Ovary (tissue), 9 donors: ENCODE measurements around the gene DROSHA. TPM values are rescaled to one million over a fixed set of nuclear protein-coding genes. Genes with fewer than 3 reads are reported as not detected.
"Not testable (repeated sequence)": the region's sequence is repeated elsewhere in the genome, so short reads cannot be mapped to it uniquely, and the experiment has no call there.

Experiments
- DNase-seq, 5 donors: peaks; one replicate each; pipeline ENCODE4 v3.0.0-alpha.2; 2019 to 2020
- H3K27ac ChIP-seq, 2 donors: fragments of 200-600 bp; one replicate each; pipeline versions ENCODE4 v1.5.1 to v1.8.0; 2019 to 2022
- H3K27me3 ChIP-seq: fragments of 200-600 bp; one replicate; pipeline ENCODE4 v1.8.0; 2022
- H3K36me3 ChIP-seq: fragments of 200-600 bp; sonication (generic); one replicate; pipeline ENCODE4 v1.5.1; 2019
- H3K4me1 ChIP-seq: one replicate; pipeline ENCODE4 v1.8.1; 2013; ENCODE audit warnings: mild to moderate bottlenecking, moderate library complexity; ENCODE audit not compliant: insufficient read depth
- H3K4me3 ChIP-seq: fragments of 200-600 bp; sonication (generic); one replicate; pipeline ENCODE4 v1.5.1; 2017
- H3K9me3 ChIP-seq, 2 donors: fragments of 200-600 bp in 1 of 2; sonication (generic) in 1 of 2; one replicate each; pipeline versions ENCODE4 v1.5.1 to v1.8.1; 2013 to 2019; ENCODE audit warnings: mild to moderate bottlenecking in 1 of 2, moderate library complexity in 1 of 2
- CTCF ChIP-seq, 3 donors: fragments of 450-650 bp in 2 of 3; fragments of 200-600 bp in 1 of 3; IDR thresholded peaks; one replicate each; pipeline versions ENCODE4 v1.5.1 to v1.8.0; 2016 to 2022; ENCODE audit warnings: antibody characterized with exemption in 3 of 3, mild to moderate bottlenecking in 1 of 3
- EP300 ChIP-seq: sonication (generic); formaldehyde crosslinking; IDR thresholded peaks from one replicate; pipeline ENCODE4 v1.6.1; 2017; ENCODE audit warnings: antibody characterized with exemption
- POLR2A ChIP-seq: fragments of 450-650 bp; IDR thresholded peaks from one replicate; pipeline ENCODE4 v1.6.1; 2017; ENCODE audit warnings: antibody characterized with exemption, mild to moderate bottlenecking, moderate library complexity
- WGBS, 3 donors: extraction: QIAGEN DNeasy Blood & Tissue Kit in 1 of 3; methylation state at CpG; one replicate each; pipeline versions ENCODE4 v1.1.5 to v1.1.7; 2013 to 2017; 5-methylcytosine and 5-hydroxymethylcytosine counted together
- intact Hi-C, 4 donors: fragments of 100-400 bp; cut with DNase I; formaldehyde crosslinking; loops; one replicate each; pipeline versions ENCODE4 v1.11.0 to v1.15.1; 2022 to 2023
- polyA plus RNA-seq, 2 donors: library from polyadenylated mRNA; stranded (reverse); fragments of 200-250 nt in 1 of 2; fragments of 350-450 nt in 1 of 2; fragmentation: Illumina TruSeq in 1 of 2; extraction: RNeasy Lipid Tissue Mini Kit (QIAGEN cat#74804) in 1 of 2; gene quantifications; one replicate each; pipeline ENCODE4 v1.2.3, GENCODE V29; 2013 to 2014
- total RNA-seq, 7 donors: library from RNA; depleted of rRNA in 2 of 7; stranded (reverse); fragments of >200 nt in 2 of 7; fragmentation: NEBNext Ultra II Directional in 3 of 7; extraction: Animal tissue kit (Norgen Biotek cat#: 25700) in 3 of 7; gene quantifications; one replicate each; pipeline versions ENCODE4 v1.1.0 to v1.2.4, GENCODE V29; 2016 to 2023
- donor health status: DM: no; HTN: no; CAD: no; lungs with moderate emphysema.
- donor health status: DM: no; HTN: no; CAD: no.
- donor health status: Bipolar disorder and iron deficiency.
- donor health status: DM: yes; HTN: yes; CAD: no.
- donor health status: DM: no; HTN: no; CAD: no.
- donor health status: DM: yes; HTN: yes; CAD: no.

The DROSHA gene
- total and polyA plus RNA-seq, 9 donors: 30.5 to 75.7 (median 50.3) TPM

GRCh38 chr5:31404325-31404724 lies 127.6 kb downstream of the DROSHA start:
- Histone ChIP-seq H3K36me3 (no peaks in the 10 kb centered on the region), H3K4me3 (no peak overlapping the region), H3K9me3 (no peaks in the 10 kb centered on the region), H3K4me1 (no peaks in the 10 kb centered on the region), H3K27me3 (no peaks in the 10 kb centered on the region), H3K27ac (no peak overlapping the region)
- no peak for DNase-seq
- TF ChIP-seq EP300 (no peak), CTCF (IDR thresholded peaks at IDR 0.05) (no peak), POLR2A (no peak)
- WGBS, 3 donors: 44 to 81% (median 59%) methylated on average over 3 of the region's 3 CpGs
- intact Hi-C loops: no loop called here

GRCh38 chr5:31401691-31402090 lies 130.2 kb downstream of the DROSHA start:
- DNase-seq: no peak
- H3K27me3 ChIP-seq: no peaks in the 10 kb centered on the region
- H3K9me3 ChIP-seq: no peaks in the 10 kb centered on the region
- WGBS, 3 donors: 72 to 87% (median 82%) methylated on average over 3 of the region's 3 CpGs
- H3K27ac ChIP-seq: no peak overlapping the region
- H3K4me3 ChIP-seq: no peak overlapping the region
- intact Hi-C loops: no loop called here
- H3K36me3 ChIP-seq: no peaks in the 10 kb centered on the region
- no peaks in the 10 kb centered on the region for H3K4me1 ChIP-seq
- TF ChIP-seq EP300 (no peak), CTCF (IDR thresholded peaks at IDR 0.05) (no peak), POLR2A (no peak)

- no peak overlapping the region for H3K27ac ChIP-seq
- H3K9me3 ChIP-seq: no peaks in the 10 kb centered on the region
- no peaks in the 10 kb centered on the region for H3K36me3 ChIP-seq
- intact Hi-C loops: no loop called here
- no peak overlapping the region for H3K4me3 ChIP-seq
- no peaks in the 10 kb centered on the region for H3K27me3 ChIP-seq
- DNase-seq: no peak
- TF ChIP-seq EP300 (no peak), POLR2A (no peak), CTCF (IDR thresholded peaks at IDR 0.05) (no peak)
- no peaks in the 10 kb centered on the region for H3K4me1 ChIP-seq
- WGBS, 3 donors: 4 to 11% (median 5%) methylated on average over 11 of the region's 11 CpGs
Observed at GRCh38 chr5:31397926-31398557, 133.9 kb downstream of the DROSHA start.

- Histone ChIP-seq H3K4me3 (no peak overlapping the region), H3K27me3 (no peaks in the 10 kb centered on the region), H3K36me3 (no peaks in the 10 kb centered on the region), H3K9me3 (no peaks in the 10 kb centered on the region), H3K27ac (no peak overlapping the region), H3K4me1 (no peaks in the 10 kb centered on the region)
- no peak for TF ChIP-seq EP300
- TF ChIP-seq POLR2A: no peak
- TF ChIP-seq CTCF (IDR thresholded peaks at IDR 0.05): no peak
- WGBS, 3 donors: 87 to 94% (median 89%) methylated on average over 12 of the region's 12 CpGs
- DNase-seq: no peak
- intact Hi-C loops: no loop called here
Observed at GRCh38 chr5:31396611-31397295, 135.1 kb downstream of the DROSHA start.

- H3K4me3 ChIP-seq, H3K4me1 ChIP-seq, H3K27me3 ChIP-seq, DNase-seq, intact Hi-C loops, H3K36me3 ChIP-seq, H3K9me3 ChIP-seq, H3K27ac ChIP-seq: not testable (repeated sequence)
- 92 to 95% (median 94%) methylated on average over 14 of the region's 14 CpGs for WGBS, 3 donors
Observed at GRCh38 chr5:31395450-31396045, 136.3 kb downstream of the DROSHA start.
